Esophagus mucosa (tissue), 1 donor: Measurements from ENCODE around the gene SLC25A47. TPM values are rescaled to one million over a fixed set of nuclear protein-coding genes. Genes with fewer than 3 reads are reported as not detected.
"Not testable (repeated sequence)": the region's sequence is repeated elsewhere in the genome, so short reads cannot be mapped to it uniquely, and the experiment has no call there.

ENCODE experiments used
- ATAC-seq: fragments of 200-7000 bp; cut with Tn5 transposase; one replicate; pipeline ENCODE4 v1.9.1; 2020
- total RNA-seq: library from RNA; stranded (reverse); gene quantifications from one replicate; pipeline ENCODE4 v1.2.4, GENCODE V29; 2023
- donor health status: DM: yes; HTN: yes; CAD: no.

SLC25A47 gene
- total RNA-seq, 1 donor from 2014 or later = not detected

DNA sequence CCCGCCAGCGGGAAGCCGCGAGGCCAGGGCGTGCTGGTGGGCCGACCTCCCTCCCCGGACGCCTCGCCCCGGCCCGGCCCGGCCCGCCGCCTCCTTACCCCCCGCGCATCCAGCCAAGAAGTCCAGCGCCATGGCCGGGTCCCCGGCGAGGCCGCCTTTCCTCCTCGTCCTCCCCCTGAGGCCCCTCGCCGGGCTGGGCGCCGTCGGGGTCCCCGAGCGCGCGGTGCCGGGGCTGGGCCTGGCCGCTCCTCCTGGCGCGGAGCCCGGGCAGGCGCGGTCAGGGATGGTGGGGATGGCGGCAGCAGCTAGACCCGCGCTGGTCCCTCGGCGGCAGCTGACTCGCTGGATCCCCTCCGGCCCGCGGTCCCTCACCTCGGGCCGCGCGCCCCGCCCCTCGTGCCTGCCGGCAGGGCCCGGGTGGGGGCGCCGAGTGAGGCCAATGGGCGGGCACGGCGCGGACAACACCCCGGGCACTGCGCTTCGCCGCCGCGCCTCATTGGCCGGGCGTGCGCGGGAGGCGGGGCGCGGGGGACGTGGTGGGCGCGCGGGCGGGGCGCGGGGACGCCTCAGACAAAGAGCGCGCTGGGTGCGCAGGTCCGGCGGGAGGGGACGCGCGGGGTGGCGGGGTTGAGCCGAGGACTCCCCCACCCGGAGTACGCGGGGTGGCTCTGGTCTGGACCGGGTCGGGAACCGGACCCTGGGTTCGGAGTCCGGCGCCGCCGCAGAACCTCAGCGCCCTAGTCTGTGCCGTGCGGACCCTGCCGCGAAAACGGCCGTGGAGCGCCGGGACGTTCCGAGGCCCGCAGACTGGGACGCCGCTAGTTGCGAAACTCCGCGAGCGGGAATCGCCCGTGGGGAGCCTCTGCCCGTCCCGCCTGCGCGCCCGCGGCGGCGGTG is 16.8 kb upstream of the SLC25A47 start, which contains the start of gene SLC25A29:
Gene SLC25A29, minus strand, starts transcription at position 344 of the 897 bp plus-strand sequence. Its CDS starts 212 bp downstream, at position 132.
- peak; percentile 77 for ATAC-seq

- ATAC-seq = peak; percentile 10
Observed at GRCh38 chr14:100306998-100307765, 16.0 kb upstream of the SLC25A47 start.

GRCh38 chr14:100307766-100308426 is 15.2 kb upstream of the SLC25A47 start:
- ATAC-seq = no peak

- ATAC-seq = not testable (repeated sequence)
Observed at GRCh38 chr14:100308427-100308792, 14.7 kb upstream of the SLC25A47 start.

DNA sequence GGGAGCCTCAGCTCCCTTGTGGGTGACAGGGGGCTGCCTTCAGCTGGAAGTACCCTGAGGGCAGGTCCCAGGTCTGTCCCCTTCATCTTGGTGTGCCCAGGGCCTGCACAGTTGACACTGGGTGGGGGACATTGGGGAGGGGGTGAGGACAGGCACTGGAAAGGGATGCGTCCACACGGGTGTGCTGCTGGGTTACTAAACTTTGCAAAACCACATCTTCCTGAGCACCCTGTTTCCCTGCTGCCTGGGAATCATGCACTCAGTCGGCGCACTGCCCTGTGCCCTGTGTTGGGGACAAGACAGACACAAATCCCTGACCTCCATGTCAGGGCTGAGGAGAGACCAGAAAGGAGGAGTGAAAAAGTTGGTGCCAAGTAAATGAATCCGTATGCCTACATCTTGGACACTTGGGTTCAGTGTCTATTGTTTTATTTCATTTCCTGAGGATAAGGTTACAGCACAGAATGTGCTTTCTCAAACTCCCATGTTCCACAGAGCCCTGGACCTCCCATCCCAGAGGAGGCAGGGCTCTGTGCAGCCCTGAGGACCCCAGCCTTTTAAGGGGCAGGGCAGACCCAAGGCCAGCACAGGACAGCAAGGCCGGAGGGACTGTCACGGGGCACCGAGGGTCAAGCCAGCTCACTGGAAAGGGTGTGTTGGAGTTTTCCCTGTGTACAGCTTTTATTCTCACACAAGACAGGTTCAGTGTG is 14.0 kb upstream of the SLC25A47 start:
- no peak for ATAC-seq

DNA sequence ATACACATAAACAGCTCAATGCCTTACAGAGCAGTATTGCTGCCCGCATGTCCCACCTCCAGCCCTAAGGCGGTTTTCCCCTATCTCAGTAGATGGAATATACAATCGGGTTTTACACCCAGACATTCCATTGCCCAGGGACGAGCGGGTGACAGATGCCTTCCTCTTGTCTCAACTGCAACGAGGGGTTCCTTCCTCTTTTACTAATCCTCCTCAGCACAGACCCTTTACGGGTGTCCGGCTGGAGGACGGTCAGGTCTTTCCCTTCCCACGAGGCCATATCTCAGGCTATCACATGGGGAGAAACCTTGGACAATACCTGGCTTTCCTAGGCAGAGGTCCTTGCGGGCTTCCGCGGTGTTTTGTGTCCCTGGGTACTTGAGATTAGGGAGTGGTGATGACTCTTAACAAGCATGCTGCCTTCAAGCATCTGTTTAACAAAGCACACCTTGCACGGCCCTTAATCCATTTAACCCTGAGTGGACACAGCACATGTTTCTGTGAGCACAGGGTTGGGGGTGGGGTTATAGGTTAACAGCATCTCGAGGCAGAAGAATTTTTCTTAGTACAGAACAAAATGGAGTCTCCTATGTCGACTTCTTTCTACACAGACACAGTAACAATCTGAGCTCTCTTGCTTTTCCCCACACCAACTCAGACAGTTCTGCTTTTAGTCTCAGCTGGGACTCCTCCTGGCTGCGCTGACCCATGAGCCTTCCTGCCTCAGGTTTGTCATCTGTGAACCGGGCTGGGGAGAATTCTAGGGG is 10.8 kb upstream of the SLC25A47 start:
- not testable (repeated sequence) for ATAC-seq

DNA sequence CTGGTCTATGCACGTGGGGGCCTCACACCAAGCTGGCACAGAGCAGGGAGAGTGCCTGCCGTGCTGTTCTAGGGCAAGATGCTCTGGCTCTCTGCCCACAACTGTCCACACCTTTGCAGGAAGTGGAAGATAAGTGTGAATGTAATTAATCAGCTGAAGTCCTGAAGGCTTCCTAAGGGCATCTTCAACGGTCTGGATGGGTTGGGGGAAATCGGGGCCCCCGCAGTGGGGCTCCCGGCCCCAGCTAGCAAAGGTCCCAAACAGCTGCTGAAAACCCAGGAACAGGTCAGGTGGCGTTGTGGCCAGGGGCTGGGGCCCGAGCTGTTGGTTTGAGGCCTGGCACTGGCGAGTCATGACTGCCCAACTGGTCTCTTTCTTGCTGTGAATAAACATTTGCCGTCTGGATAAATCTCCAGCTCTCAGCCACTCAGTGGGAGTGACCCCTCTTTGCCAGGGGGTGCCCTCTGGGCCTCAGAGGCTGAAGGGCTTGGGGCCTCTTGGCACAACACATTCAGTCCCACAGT is 10.2 kb upstream of the SLC25A47 start:
- ATAC-seq = no peak

DNA sequence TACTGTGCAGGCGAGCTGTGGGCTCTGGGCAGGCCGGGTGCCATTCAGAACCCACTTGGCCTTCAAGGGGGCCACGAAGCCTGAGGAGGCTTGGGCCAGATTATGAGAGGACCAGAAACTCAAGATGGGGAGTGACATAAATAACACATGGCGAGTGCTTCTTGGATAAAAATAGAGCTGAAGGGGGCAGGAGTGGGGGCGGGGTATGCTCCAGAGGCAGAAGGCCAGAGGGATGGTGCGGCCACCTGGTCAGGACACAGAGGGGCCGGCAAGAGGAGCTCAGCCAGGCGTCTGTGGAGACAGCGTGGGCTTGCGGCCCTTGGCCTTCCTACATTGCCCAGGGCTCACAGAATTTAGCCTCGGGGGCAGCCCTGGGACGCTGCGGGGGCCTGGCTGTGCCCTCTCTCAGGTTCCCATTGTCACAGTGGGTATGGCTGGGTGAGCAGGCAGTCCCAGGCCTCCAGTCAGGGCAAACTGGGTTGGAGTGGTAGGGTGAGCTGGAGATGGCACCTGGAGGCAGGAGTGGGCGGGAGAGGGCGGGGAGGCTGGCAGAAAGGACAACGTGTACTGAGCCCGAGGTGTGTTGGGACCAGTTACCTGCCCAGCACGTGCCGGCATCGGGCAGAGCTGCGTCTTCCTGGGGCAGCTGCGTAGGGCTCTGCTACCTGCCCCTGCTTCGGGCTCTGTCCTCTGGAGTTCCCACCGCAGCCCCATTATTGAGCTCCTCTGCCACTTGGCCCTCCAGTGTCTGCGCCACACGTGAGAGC is 9.5 kb upstream of the SLC25A47 start:
- ATAC-seq = peak; percentile 67

- peak; percentile 85 for ATAC-seq
Observed at GRCh38 chr14:100314724-100315123, 8.4 kb upstream of the SLC25A47 start.

DNA sequence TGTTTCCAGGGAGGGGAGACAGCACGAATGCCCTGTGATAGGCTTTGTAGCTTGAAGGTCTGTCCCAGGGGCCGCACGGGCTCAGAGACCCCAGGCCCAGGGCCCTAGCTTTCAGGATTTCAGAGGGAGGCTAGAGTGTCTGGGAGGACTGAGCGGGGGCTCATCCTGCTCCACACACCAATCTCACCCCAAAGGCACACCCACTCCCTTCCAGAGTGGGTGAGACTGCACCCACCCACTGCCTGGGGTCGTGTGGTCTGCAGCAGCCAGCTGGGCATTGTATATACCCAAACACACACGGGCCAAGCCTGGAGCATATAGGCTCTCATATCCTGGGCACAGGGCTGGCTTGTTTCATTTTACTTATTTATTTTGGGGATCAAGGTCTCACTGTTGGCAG is 5.8 kb upstream of the SLC25A47 start:
- ATAC-seq = no peak

GRCh38 chr14:100317912-100318808 is 5.0 kb upstream of the SLC25A47 start:
- ATAC-seq = peak; percentile 33

DNA sequence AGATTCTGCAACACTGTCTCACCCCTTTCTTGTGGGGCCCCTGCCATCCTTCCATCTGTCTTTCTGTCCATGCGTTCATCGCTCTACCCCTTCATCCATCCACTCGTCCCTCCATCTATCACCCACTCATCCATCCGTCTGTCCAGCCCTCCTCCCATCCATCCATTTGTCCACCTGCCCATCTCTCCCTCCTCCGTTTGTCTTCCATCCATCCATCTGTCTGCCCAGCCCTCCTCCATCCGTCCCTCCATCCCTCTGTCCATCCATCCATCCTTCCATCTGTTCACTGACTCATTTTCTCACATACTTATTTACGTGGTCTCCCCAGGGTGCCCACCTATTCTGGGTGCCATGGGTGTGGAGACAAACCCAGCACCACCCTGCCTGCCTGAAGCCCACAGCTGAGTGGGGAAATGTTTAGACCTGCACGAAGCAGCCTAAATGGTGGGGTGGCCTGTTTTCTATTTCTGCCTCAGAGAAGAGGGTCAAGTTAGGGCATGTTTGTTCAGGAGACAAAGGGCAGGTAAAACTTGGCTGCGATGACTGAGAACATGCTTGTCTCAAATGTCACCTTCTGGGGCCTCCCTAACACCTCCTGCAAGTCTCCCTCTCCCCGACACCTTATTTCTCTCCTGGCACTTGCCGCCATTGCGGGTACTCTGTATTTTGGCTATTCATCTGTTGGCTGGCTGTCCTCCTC is 2.8 kb upstream of the SLC25A47 start:
- ATAC-seq = peak; percentile 44

GRCh38 chr14:100321473-100322137 is 1.5 kb upstream of the SLC25A47 start:
- no peak for ATAC-seq

DNA sequence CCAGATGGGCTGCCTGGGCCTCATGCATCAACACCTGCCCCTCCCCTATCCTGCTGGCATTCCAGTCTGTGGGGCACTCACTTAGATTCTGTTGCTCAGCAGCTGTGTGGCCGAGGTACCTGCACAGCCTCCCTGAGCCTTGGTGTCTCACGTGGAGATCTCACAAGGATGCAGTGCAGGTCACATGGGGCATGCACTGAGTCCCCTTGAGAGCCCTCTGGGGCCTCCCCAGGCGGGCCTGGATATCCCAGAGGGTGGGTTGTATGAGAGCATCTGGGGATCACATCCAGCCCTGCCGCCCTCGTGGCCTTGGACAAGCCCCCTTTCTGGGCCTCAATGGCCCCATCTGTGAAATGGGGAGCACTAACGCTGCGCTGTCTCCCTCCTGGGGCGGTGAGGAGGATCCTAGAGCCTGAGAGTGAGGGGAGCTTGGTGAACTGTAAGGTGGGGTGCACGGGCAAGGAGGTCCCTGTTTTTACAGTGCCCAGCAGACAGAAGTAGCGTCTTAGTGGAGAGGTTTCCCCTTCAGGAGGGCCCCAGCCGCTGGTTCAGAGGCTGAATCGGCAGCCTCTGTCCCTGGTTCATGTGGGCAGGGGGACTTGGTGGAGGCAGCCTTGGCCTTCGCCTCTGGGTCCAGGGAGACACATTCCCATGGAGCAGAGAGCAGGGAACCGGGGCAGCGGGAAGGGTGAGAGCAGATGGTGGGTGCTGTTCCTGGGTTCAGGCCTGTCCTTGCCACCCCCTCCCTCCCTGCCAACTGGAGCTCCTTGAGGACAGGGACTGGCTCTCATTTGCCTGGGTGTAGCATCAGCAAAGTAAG is 791 bp upstream of the SLC25A47 start:
- ATAC-seq = no peak

- no peak for ATAC-seq
Observed at GRCh38 chr14:100323942-100324307, 786 bp downstream of the SLC25A47 start.

- no peak for ATAC-seq
Observed at GRCh38 chr14:100325231-100325632, 2.1 kb downstream of the SLC25A47 start.

GRCh38 chr14:100325958-100326357 is 2.8 kb downstream of the SLC25A47 start:
- no peak for ATAC-seq
